GM19328 (cell line): ENCODE data around the gene WWOX.

Source experiments
- ATAC-seq: cut with Tn5 transposase; IDR thresholded peaks from one replicate; pipeline ENCODE4 v1.9.1; 2021; ENCODE audit warnings: mild to moderate bottlenecking, moderate library complexity; ENCODE audit not compliant: unreplicated experiment

WWOX gene

DNA sequence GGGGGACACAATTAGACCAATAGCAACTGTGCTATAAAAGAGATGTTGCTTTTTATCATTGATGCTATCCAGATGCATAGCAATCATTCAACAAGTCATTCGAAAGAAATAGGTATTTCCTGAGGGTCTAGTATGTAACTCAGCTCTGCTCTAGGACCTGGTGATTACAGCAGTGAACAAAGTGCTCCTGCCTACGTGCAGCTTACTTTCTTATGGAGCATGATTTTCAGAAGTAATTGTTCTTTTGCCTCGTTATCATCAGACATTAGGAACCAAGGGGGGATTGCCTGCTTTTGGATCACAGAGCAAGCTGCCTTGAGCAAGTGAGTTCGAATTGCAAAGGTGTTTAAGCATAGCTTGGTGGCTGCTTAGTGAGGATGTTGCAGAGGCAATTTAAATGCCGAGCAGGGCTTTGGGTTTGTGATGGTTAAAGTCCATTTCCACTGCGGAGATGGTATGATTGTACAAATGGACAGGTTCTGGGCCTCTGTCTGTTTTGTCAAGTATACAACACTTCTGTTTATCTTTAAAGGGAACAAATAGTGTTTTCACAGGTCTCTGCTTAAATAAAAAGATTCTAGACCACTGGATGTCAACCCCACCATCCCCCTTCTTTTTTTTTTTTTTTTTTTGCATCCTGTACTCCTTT lies 41.5 kb downstream of the WWOX start:
- ATAC-seq = no peak

DNA sequence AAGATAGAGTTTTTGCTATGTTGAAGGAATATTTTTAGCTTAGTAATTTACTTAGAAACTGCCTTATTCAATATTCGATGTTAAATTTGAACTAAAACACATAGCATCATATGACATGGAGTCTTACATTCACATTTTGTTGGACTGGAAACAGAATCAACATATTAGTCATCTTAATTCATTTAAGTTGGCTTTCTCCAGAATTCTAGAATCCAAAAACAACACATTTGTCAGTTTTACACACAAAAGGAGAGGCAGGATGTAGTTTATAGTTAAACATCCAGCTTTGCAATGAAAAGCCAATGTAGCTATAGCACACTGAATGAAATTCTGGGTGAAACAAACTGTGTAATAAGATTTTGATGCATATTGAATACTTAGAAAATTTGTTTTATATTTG lies 43.3 kb downstream of the WWOX start:
- ATAC-seq = no peak

DNA sequence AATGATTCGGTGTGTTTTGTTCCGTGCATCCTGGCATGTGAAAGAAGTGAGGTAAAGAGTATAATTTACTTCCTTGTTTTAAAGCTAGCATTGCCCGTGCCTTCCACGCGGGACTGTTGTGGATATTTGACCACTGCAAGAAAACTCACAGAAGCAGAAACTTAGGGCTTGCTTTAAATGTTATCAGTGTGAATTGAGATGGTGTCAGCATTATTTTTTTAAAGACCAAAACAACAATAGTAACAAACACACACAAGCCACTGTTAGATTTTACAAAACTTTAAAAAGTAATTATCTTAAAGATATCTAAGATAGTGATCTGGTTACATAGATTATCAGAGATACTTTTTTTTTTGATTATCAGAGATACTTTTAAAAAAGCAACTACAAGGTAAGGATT lies 47.4 kb downstream of the WWOX start:
- no peak for ATAC-seq

DNA sequence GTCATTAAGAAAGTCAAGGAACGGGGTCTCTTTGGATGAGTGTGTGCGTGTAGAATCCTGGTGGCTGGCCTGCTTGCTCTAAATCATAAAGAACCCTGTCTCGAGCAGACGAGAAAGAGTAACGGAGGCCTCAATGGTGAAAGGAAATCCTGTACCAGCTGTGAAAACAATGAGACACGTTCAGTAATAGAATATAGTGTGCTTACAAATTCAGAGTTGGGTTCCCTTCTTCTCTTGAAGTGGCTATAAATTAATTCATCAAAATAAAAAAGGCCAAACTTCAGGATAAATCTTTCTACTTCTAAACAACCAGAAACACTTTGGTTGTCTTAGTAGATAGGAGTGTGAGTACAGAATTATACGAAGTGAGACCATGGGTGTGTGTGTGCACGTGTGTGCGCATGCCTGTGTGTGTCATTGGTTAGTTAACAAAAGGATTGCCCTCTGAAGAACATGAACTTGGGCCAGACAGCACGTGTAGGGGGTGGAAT lies 48.5 kb downstream of the WWOX start:
- ATAC-seq = no peak

DNA sequence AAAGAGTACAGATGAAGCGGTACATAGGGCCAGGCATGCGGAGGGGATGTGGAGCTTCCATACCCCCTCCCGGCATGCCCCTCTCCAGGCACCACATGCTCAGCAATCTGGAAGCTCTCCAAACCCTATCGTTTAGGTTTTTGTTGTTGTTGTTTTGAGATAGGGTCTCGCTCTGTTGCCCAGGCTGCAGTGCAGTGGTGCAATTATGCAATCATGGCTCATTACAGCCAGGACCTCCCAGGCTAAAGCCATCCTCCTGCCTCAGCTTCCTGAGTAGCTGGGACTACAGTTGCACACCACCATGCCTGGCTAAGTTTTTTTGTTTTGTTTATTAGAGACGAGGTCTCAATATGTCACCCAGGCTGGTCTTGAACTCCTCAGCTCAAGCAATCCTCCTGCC lies 50.8 kb downstream of the WWOX start:
- no peak for ATAC-seq

DNA sequence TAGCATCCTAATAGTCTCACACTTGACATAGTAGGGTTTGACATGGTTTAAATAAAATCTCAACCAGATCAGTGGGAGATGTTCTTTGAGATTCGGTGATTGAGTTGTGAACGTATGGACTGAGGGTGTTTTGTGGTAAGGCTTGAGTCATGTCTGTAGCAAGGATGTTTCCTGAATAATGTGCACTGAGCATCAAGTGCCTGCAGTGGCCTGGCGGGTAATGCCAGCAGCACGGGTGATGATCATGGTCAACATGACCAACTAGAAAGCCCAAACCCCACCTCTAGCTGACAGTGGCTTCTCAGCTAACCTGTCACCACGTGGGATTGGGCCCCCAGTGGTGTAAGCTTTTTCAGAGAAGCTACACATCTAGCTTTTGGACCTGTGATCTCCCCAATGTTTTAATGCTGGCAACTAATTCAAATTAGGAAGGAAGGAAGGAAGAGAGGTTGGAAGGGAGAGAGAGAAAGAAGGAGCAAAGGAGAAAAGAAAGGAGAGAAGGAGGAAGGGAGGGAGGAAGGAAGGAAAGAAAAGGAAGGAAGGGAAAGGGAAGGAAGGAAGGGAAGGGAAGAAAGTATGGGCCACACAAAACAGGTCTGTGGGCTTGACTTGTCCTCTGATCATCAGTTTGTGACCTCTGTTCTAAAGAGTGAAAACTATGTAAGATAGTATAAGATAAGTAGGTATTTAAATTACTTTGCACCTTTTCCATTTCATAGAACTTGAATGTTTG lies 55.4 kb downstream of the WWOX start:
- no peak for ATAC-seq

DNA sequence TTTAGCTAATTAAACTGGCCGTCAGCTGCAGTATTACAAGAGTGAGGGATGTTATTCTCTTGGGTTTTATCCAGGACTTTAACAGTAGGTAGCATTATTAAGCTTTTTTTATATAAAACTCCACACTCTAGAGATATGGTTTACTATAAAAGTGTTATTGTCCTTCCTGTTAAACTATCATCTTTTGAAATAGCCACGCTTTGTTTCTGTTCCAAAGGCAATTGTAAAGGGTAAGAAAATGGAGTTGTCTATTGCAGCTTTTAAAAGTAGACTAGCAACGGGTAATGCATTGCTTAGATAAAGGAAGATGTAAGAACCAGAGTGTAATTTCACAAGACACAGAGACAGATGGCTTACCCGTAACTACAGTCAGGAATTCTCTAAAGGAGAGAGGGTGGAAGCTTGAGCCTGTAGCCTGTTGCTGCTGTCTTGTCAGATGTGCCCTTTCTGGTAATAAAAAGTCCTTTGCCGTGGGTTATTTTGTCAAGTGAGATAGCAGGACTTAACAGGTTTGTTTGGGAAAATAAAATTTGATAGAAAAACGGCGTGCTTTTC lies 56.4 kb downstream of the WWOX start:
- no peak for ATAC-seq

DNA sequence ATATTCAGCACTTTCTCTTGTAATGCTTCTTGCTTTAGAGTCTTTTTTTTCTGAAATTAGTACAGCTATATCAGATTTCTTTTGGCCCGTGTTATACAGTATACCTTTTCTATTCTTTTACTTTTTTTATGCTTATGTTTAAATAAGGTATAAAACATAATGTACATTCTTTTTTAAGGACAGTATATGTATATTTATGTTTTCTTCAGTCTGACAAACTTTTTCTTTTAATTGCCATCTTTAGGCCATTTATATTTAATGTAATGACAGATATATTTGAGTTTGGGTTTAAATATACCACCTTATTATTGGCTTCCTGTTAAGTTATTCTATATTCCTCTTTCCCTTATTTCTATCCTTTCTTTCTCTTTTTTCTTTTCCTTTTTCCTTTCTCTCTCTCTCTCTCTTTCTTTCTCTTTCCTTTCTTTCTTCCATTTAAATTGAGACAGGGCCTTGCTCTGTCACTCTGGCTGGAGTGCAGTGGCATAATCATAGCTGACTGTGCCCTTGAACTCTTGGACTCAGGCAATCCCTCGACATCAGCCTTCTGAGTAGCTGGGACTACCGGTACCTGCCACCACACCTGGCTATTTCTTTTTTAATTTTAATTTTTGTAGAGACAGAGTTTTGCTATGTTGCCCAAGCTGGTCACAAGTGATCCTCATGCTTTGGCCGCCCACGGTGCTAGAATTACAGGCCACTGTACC lies 61.7 kb downstream of the WWOX start:
- no peak for ATAC-seq

DNA sequence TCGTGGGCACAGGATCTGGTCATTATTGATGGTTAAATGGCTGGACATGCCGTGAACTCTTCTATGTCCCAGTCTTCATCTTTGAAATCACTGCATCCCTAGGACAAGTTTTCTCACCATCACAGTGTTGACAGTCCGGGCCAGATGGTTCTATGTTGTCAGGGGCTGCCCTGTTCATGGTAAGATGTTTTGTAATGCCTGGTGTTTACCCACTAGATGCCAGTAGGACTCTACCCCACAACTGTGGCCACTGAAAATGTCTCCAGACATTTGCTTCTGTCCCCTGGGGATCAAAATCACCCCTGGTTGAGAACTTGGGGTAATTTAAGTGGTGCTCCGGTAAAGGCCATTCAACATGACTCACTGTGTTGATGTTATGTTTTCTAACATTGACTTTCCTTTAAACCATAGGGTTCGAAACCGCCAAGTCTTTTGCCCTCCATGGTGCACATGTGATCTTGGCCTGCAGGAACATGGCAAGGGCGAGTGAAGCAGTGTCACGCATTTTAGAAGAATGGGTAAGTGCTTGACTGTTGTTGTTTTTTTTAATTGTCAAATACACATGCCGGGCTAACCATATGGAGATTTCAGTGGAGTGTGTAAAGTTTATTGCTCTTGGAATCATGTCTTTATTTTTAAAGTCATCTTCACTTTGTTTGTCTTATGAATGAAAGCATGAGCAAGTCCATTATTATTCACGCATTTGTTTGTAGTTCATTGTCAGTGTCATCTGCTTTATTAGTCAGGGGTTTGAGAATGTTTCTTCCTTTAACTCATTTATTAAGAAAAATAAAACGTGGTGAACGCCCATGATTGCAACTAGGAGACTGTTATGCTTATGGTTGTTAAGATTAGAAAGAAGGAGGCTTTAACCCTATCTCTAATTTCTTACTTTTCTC lies 64.6 kb downstream of the WWOX start:
- no peak for ATAC-seq

DNA sequence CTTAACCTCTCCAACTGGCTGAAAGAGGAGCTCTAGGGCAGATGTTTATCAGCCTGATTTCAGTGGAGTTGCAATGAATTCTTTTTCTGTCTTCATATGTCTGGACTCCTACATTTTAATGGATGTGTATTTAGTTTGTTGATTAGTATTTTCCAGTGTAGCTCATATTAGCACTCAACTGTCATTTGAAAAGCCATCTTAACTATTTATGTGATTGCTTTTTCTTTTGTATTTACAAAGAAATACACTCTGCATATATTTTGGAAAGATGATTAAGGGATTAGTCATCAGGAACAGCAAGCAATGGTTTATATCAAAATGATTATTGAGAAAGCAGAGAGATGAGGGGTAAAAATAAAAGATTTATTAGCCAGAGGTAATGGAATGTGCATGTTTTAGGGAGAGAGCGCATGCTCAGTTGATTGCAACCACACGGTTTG lies 71.1 kb downstream of the WWOX start:
- no peak for ATAC-seq

DNA sequence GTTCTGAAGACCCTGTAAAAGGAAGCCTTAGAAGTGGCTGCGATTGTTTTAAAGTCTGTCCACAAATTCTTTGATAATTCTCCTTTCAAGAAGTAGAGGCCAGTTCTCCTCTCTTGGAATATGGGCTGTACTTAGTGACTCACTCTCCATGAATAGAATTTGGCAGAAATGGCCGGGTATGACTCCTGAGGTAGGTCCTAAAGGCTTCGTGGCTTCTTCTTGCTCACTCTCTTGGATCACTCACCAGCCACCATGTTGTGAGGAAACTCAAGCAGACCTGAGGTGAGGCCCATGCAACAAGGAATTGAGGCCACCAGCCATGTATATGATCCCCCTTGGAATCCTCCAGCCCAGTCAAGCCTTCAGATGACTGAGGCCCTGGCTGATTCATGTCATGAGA lies 75.8 kb downstream of the WWOX start:
- no peak for ATAC-seq

DNA sequence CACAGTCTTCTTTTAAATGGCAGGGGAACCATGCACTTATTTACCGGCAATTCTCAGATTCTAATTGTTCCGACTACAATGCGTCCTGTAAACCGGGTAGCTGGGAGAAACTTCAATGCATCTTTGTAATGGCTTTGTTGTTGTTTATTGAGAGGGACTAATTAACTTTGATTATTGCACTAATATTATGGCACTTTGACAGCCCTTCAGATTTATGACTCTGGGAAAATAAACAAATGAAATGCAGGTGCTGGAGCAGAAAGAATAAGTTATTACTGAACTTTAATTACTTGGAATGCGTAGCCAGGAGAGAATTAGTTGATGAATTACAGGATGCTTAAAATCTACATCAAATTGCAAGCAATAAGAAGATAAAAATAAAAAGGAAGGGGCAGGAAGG lies 77.0 kb downstream of the WWOX start:
- no peak for ATAC-seq

DNA sequence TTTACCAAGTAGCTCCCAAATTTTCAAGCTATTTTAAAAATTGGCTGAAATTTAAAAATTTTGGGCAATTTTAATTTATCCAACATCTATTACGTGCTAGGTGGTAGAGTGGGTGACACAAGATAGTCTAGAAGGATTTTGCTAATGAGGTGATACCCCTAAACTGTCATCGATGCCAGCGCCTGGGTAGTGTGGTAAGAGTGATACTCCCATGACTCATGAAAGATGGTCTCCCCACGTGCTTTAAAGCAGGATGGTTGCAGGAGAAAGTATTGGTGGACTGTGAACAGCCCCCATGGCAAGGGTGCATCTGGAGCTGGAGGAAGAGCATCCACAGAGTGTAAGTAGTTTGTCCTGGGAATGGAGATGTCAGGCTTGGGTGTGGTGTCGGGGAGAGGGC lies 77.8 kb downstream of the WWOX start:
- ATAC-seq = no peak

DNA sequence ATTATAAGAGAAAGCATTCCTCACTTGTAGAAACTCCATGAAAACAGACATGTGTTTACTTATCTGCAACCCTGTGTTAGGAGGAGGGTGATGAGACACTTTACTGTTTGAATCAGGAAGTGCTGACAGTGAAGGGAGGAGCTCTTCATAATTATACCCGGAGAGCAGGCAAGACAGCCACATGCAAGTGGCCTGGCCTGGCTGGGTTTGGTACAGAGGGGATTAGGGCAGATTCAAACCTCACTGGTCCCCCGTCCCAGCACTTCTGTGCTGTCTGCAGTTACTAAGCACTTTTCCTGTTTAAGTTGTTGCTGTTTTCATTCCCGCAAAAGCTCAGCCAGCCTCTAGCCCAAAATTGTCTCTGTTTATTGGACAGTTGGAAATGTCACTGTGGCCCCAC lies 78.5 kb downstream of the WWOX start:
- no peak for ATAC-seq

DNA sequence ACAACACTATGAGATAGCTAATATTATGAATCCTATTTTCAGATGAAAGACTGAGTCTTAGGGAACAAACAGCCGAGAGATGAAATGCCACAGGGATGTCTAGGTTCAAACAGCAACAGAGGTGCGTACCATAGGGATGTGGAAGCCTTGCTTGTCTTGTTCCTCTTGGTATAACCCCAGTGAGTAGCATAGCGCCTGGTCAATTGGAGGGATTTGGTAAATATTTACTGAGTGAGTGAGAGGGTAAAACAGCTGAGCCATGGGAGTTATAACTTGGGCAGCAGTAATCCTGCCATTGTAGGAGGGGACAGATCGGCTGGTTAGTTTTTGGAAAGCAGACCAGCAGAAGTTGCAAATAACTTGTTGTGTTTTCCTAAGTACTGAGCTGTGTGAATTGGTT lies 80.2 kb downstream of the WWOX start:
- no peak for ATAC-seq

DNA sequence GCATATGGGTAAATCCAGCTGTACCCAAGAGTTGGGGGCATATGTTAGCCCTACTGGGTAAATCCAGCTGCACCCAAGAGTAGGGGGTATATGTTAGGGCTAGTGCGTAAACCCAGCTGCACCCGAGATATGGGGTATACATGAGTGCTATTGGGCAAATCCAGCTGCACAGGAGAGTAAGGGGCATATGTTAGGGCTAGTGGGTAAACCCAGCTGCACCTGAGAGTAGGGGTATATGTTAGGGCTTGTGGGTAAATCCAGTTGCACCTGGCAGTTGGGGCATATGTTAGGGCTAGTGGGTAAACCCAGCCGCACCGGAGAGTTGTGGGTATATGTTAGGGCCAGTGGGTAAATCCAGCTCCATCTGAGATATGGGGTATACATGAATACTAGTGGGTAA lies 80.9 kb downstream of the WWOX start:
- no peak for ATAC-seq

DNA sequence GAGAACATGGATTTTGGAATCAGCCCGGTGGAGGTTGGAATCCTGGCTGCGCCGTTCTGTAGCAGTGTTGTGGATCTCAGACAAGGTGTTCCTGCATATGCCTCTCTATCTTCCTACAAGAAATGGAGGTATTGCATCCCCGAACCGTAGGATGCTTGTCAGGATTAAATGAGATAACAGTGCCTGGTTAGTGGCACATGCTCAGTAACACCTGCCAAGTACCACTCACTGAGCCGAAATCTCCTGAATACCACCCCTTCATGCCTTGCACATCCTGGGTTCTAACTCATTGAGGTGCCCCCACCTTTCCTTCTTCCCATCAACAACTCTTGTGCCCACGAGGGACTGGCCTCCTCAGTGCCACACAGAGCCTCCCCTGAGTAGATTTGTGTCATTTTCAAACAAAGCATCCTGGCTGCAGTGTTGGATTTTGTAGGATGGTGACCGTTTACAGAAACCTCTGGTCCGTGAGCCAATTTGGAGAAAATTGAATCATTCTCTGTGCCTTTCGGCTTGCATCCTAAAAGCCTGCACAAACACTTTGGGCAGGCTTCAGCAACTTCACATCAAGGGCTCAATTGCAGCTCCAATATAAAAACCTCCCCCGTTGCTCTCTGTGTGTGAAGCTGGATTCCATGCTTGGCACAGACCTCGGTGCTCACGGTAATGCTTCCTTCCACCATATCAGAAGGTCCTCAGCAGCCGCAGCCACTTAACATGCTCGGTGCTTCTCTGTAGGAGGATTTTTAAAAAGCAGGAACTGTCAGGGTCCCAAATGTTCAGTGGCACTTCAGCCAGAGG lies 84.2 kb downstream of the WWOX start:
- ATAC-seq = no peak

DNA sequence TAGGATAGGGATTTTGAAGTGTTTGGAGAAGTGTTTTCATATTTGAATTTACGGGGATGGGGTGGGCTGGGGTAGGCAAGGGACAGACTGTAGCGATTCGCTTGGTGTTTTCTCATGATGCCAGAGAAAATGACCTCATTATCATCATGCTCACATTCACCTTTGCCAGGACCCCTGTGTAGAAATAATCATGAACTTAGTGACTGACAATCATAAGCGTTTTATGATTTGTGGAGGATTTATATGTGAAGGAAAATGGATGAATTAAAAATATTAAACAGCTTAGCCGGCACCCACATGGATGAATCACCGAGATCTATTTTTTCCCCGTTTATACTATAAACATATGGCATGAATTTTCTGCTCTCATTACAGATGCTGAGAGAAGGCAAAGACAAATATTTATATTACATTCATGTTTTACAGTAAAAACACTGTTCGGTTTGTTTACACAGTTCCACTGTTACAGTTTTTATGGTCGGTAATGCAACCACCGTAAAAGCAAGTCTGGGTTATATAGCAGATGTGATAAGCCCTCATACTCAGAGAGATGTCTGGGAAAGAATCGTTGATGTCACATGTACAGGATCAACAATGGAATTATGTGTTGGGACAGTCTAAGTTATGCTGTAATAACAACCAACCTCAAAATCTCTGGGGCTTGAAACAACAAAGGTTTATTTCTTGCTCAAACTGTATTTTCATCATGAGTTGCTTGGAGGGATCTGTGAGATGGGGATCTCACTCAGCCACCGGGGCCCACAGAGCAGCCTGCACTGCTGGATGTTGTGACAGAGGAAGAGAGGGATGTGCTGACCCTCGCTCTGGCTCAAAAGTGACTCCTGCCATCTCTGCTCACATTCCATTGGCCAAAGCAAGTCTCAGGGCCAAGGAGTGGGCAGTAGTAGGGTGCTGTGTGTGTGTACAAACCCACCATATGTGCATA lies 85.1 kb downstream of the WWOX start:
- ATAC-seq = no peak

DNA sequence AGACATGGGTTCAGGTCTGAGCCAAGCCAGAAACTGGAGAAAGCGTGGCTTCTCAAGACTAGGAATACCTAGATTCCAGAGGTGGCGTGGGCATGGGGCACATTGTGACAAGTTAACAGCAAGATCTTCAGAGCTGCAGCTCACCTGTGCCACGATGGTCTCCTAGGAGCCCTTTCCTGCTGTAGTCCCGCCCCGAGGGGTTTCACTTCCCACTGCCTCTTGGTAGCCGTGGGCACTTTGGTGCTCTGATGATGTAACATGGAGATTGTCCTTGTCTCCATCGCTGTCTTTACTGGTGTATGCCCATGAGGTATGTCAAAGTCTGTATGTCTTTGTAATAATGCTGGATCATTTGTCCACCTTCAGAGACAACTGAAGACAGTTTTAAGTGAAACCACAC lies 89.7 kb downstream of the WWOX start:
- ATAC-seq = no peak
